Hair follicular keratinocyte (primary cell): Measurements from ENCODE around the gene SCAF11. TPM values are rescaled to one million over a fixed set of nuclear protein-coding genes. Genes with fewer than 3 reads are reported as not detected.

Source experiments
- total RNA-seq: library from RNA; depleted of rRNA; stranded (reverse); fragments of >200 nt; gene quantifications from 2 replicates; pipeline ENCODE4 v1.2.3, GENCODE V29; 2015

The SCAF11 gene
- 44.9 and 70.4 TPM in 2 replicates for total RNA-seq

GRCh38 chr12:45990468-45991283, at the start of gene SCAF11:
Gene SCAF11, minus strand, starts transcription at chr12:45990574. Its CDS starts 26,407 bp downstream, at chr12:45964167.

